HG02943 (cell line): ENCODE measurements around the gene PRRT4.

Source experiments
- ATAC-seq: cut with Tn5 transposase; IDR thresholded peaks from one replicate; pipeline ENCODE4 v1.9.1; 2021; ENCODE audit warnings: mild to moderate bottlenecking, low read depth, moderate library complexity; ENCODE audit not compliant: unreplicated experiment

PRRT4 gene

GRCh38 chr7:128361411-128362379, at the start of gene PRRT4:
TSS of gene PRRT4 (minus strand) at chr7:128361690.
- ATAC-seq: no peak

GRCh38 chr7:128410451-128410753, 48.9 kb upstream of the PRRT4 start:
- no peak for ATAC-seq

- peak; percentile 69 for ATAC-seq
These were observed 48.3 kb upstream of the PRRT4 start, which contains the start of gene IMPDH1 for GRCh38 chr7:128409596-128410450. TSS of gene IMPDH1 (minus strand) at chr7:128409982. CDS start at chr7:128409901, 81 bp downstream.

- ATAC-seq: no peak
These were observed 47.5 kb upstream of the PRRT4 start for GRCh38 chr7:128408709-128409595.

GRCh38 chr7:128407751-128408708, 46.5 kb upstream of the PRRT4 start:
- ATAC-seq: no peak

- ATAC-seq: no peak
These were observed 45.7 kb upstream of the PRRT4 start for GRCh38 chr7:128407233-128407589.

GRCh38 chr7:128406314-128407232, 45.1 kb upstream of the PRRT4 start:
- no peak for ATAC-seq

- no peak for ATAC-seq
These were observed 44.2 kb upstream of the PRRT4 start for GRCh38 chr7:128405471-128406313.

GRCh38 chr7:128404886-128405470, 43.5 kb upstream of the PRRT4 start:
- no peak for ATAC-seq

GRCh38 chr7:128404143-128404681, 42.7 kb upstream of the PRRT4 start:
- ATAC-seq: no peak

- no peak for ATAC-seq
These were observed 42.2 kb upstream of the PRRT4 start for GRCh38 chr7:128403676-128404075.

GRCh38 chr7:128402356-128402755, 40.9 kb upstream of the PRRT4 start:
- ATAC-seq: no peak

GRCh38 chr7:128400566-128400965, 39.1 kb upstream of the PRRT4 start:
- ATAC-seq: no peak

- no peak for ATAC-seq
These were observed 38.5 kb upstream of the PRRT4 start for GRCh38 chr7:128399991-128400390.

GRCh38 chr7:128398841-128399135, 37.3 kb upstream of the PRRT4 start:
- ATAC-seq: no peak

GRCh38 chr7:128398016-128398840, 36.7 kb upstream of the PRRT4 start:
- ATAC-seq: no peak
